K562 (cell line): ENCODE measurements around the gene PFKP. TPM values are rescaled to one million over a fixed set of nuclear protein-coding genes. Genes with fewer than 3 reads are reported as not detected.
A peak's percentile ranks its signal among the peaks of the same experiment; 100 is the strongest.

Experiments used
- ASH1L ChIP-seq: fragments of 450-650 bp; IDR thresholded peaks from 2 replicates; pipeline ENCODE4 v1.6.1; 2018; ENCODE audit warnings: borderline replicate concordance, mild to moderate bottlenecking, low read depth; ENCODE audit not compliant: partially characterized antibody
- KDM1A ChIP-seq, 2 experiments: fragments of 450-650 bp; IDR thresholded peaks; 2 replicates each; pipeline ENCODE4 v1.6.1; 2016; ENCODE audit warnings: mild to moderate bottlenecking in 2 of 2
- MECOM ChIP-seq: fragments of 250-450 bp; sonication (Bioruptor Pico); IDR thresholded peaks from 2 replicates; pipeline ENCODE4 v1.8.0; 2022; ENCODE audit warnings: inconsistent platforms
- NCOA2 ChIP-seq, 2 experiments: fragments of 450-650 bp; IDR thresholded peaks; 2 replicates each; pipeline ENCODE4 v1.6.1; 2018; ENCODE audit warnings: mild to moderate bottlenecking in 2 of 2, moderate library complexity in 1 of 2; ENCODE audit not compliant: partially characterized antibody in 2 of 2
- PPARD ChIP-seq: fragments of 250-450 bp; sonication (Bioruptor Pico); IDR thresholded peaks from 2 replicates; pipeline ENCODE4 v1.8.0; 2022; ENCODE audit warnings: inconsistent platforms, mild to moderate bottlenecking, moderate library complexity
- PTTG1 ChIP-seq: fragments of 450-650 bp; IDR thresholded peaks from 2 replicates; pipeline ENCODE4 v1.6.1; 2016; ENCODE audit warnings: low read depth, mild to moderate bottlenecking, missing genetic modification characterization, missing compliant biosample characterization
- RBM25 ChIP-seq: fragments of 200-400 bp; formaldehyde crosslinking; IDR thresholded peaks from 2 replicates; pipeline ENCODE4 v1.6.1; 2018; ENCODE audit warnings: low read length, low read depth, moderate library complexity; ENCODE audit not compliant: severe bottlenecking
- RCOR1 ChIP-seq, 2 experiments: IDR thresholded peaks; 2 replicates each; pipeline ENCODE4 v1.6.1; 2012; ENCODE audit warnings: low read depth in 2 of 2, low read length in 2 of 2, borderline replicate concordance in 1 of 2, improper control_type of control experiment in 1 of 2
- RFX7 ChIP-seq: fragments of 250-450 bp; sonication (Bioruptor Pico); IDR thresholded peaks from 2 replicates; pipeline ENCODE4 v1.5.1; 2021; ENCODE audit warnings: mild to moderate bottlenecking
- SMARCA5 ChIP-seq: fragments of 450-650 bp; IDR thresholded peaks from 2 replicates; pipeline ENCODE4 v1.6.1; 2016
- ZC3H4 ChIP-seq: sonication (generic); formaldehyde crosslinking; IDR thresholded peaks from 2 replicates; pipeline ENCODE4 v1.9.0; 2021; ENCODE audit warnings: missing genetic modification reagents, borderline replicate concordance
- ZNF384 ChIP-seq: IDR thresholded peaks from 2 replicates; pipeline ENCODE4 v1.6.1; 2012; ENCODE audit warnings: low read depth, low read length, improper control_type of control experiment
- polyA plus RNA-seq, 8 experiments: library from polyadenylated mRNA; depleted of rRNA in 4 of 8; stranded (reverse) in 5 of 8; unstranded in 3 of 8; fragments of >200 nt; fragmentation: Nextera tagmentation in 2 of 8; fragmentation: Illumina TruSeq in 1 of 8; extraction: Ambion mirVana in 2 of 8; extraction: Trizol in 1 of 8; gene quantifications; 2 replicates each; pipeline versions ENCODE4 v1.2.1 to v1.2.3, GENCODE V29; 2011 to 2014; ENCODE audit warnings: inconsistent platforms in 1 of 8, missing spikeins in 1 of 8
- total RNA-seq, 7 experiments: library from RNA; depleted of rRNA in 6 of 7; stranded (reverse); fragments of >200 nt in 6 of 7; fragmentation: Illumina TruSeq in 2 of 7; extraction: Trizol in 2 of 7; gene quantifications; 2 replicates each; pipeline versions ENCODE4 v1.2.1 to v1.2.3, GENCODE V29; 2011 to 2021; ENCODE audit warnings: low replicate concordance in 1 of 7
- TF ChIP-seq, protein P1 (sequence below): IDR thresholded peaks from 2 replicates; pipeline ENCODE4 v1.6.1; 2014; ENCODE audit warnings: antibody characterized with exemption

The PFKP gene
- total and polyA plus RNA-seq, 9 of the 15 experiments (the other 6 are each of a cell fraction or from before 2014, with no cell fraction given): 23.5 to 116 (median 62.1) TPM

DNA sequence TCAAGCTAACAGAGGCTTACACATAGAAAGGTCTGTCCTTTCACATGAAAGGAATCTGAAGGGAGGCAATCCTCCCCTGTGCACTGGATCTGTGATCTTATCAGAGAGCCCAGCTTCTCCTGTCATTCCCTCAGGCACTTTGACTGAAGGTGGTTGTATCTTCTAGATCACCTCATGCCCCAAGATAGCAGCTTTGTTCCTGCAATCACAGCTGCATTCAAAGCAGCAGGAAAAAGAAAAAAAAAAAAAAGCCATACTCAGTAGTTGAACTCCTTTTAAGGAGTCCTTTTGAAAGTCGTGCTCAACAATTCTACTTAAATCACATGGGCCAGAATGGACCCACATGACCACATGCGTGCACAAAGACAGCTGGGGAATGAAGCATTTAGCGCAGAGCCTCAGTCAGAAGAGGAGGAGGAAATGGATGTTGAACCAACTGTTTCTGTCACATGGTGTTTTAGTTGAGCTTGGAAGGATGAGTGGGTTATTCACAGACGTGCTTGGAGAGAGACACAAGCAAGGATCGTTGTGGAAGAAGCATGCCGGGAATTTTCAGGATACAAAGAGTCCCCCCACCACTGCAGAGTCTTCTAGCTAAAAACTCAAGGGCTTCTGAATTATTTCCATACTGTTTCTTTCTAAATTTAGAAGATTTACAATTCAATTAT lies 13.0 kb upstream of the PFKP start (continued):
- TF ChIP-seq ZNF384 (no peak), RFX7 (CRISPR knock-in tag) (no peak), RCOR1 (IDR thresholded peaks at IDR 0.05; ENCODE audit: borderline replicate concordance in 1 of 2, low read depth in 2 of 2, low read length in 2 of 2) (peak in 1 of 2 experiments; percentile 66; a peak in 2 of 4 replicates), ASH1L (no peak), NCOA2 (IDR thresholded peaks at IDR 0.05; ENCODE audit: partially characterized antibody in 2 of 2) (no peak), PPARD (no peak), MECOM (no peak), ZC3H4 (CRISPR knock-in tag) (no peak), PTTG1 (tag) (no peak), RBM25 (peak; percentile 49), KDM1A (IDR thresholded peaks at IDR 0.05) (peak; percentile 13 to 39; a peak in 2 of 4 replicates), SMARCA5 (peak; percentile 76; the same call in 1 of the 2 replicates)
- TF ChIP-seq, protein P1, sequence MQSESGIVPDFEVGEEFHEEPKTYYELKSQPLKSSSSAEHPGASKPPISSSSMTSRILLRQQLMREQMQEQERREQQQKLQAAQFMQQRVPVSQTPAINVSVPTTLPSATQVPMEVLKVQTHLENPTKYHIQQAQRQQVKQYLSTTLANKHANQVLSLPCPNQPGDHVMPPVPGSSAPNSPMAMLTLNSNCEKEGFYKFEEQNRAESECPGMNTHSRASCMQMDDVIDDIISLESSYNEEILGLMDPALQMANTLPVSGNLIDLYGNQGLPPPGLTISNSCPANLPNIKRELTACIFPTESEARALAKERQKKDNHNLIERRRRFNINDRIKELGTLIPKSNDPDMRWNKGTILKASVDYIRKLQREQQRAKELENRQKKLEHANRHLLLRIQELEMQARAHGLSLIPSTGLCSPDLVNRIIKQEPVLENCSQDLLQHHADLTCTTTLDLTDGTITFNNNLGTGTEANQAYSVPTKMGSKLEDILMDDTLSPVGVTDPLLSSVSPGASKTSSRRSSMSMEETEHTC: no peak
